Stimulated activated CD4-positive, alpha-beta T cell treated with anti-CD3 and anti-CD28 coated beads, Interleukin-1b, Interleukin-23, amount 100 ng/mL, for 4 hours (primary cell): ENCODE data around the gene SECTM1.
"Not testable (repeated sequence)": the region's sequence is repeated elsewhere in the genome, so short reads cannot be mapped to it uniquely, and the experiment has no call there.

Experiments
- DNase-seq, 2 donors: peaks; one replicate each; pipeline ENCODE4 v3.0.0-alpha.2; 2020; ENCODE audit warnings: low read depth in 2 of 2

Gene SECTM1

DNA sequence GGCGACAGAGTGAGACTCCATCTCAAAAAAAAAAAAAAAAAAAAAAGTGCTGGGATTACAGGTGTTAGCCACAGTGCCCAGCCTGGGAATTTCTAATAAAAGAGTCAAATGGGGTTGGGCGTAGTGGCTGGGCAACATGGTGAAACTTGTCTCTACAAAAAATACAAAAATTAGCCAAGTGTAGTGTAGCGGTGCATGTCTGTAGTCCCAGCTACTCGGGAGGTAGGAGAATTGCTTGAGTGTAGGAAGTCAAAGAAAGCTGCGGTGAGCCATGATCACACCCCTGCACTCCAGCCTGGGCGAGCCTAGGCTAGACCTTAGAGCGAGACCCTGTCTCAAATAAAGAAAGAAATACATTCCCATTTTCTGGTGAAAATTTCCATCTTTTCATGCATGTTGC is 35.6 kb upstream of the SECTM1 start:
- DNase-seq = no peak

DNA sequence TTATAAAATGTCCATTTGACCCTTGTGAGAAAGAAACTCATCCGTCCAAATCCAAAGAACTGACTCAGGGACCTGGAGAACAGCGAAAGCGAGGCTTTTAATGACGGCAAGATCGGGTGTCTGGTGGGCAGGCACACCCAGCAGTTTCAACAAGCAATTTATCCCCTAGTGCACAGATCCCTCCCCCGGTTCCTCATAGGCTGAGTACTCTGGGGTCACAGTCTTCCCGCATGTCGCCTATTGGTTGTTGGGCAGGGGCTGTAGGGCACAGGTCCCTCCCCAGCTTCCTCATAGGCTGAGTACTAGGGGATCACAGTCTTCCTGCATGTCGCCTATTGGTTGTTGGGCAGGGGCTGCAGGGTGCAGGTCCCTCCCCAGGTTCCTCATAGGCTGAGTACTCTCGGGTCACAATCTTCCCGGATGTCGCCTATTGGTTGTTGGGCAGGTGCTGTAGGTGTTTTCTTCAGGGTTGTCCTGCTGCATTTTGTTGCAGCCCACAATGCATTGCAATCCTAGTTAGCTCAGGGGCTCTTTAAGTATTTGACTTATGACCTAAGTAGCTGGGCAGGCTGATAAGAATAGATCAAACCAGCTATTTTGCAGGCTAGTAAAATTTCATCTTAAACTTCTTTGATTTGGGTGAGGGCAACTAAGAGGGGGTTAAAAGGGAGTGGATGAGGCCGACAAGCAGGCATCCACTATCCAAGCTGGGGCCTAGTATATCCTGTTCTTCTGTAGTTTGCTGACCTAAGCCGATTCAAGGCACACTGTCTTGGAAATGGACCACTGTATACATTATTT is 34.4 kb upstream of the SECTM1 start:
- no peak for DNase-seq

DNA sequence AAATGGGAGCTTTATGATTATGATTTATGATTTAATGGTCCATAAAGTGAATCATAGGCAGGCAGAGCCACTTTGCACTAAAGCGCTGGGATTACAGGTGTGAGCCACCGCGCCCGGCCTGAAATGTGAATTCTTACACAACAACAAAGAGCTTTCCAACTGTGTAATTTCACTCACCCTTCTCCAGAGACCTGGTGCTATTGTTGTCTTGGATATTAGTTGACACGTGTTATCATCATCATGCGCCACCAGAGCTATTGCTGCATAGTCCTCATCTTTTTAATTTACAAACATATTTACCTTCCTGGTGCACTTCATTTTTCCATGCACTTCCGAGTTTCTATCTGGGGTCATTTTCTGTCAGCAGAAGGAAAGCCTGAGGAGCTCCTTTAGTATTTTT is 33.2 kb upstream of the SECTM1 start:
- no peak for DNase-seq

DNA sequence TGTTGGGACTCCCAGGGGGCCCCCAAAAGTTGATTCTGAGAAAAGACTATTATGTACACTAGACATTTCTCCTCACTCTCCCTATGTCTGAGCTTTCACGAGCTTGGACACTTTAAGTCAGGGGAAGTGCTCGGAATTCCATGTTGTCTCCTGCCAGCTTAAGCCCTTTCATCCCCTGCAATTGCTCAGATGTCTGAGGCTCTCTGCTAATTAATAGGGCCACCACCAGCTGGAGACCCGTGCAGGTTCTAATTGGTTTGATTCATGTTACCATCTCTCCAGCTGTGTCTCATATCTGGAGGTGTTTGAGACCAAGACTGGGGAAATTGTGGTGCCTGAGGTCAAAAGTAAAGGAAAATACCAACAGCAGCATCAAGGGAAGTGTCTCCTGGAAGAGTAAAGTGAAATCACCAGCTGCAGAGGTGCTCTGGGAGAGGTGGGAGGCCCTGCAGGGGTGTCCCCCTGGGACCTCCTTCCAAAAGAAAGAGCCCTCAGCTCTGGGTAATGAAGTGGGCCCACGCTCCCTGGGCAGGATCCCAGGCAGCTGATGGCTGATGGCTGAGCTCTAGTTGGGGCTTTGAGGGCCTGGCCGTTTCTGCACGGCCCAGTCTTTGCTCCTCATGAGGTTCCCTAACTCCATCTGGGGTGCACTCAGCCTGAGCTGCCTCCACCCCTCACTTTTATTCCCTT is 32.2 kb upstream of the SECTM1 start:
- DNase-seq = no peak

GRCh38 chr17:82361885-82362633 is 28.5 kb upstream of the SECTM1 start:
- no peak for DNase-seq

- not testable (repeated sequence) for DNase-seq
Observed at GRCh38 chr17:82359451-82360074, 26.0 kb upstream of the SECTM1 start.

DNA sequence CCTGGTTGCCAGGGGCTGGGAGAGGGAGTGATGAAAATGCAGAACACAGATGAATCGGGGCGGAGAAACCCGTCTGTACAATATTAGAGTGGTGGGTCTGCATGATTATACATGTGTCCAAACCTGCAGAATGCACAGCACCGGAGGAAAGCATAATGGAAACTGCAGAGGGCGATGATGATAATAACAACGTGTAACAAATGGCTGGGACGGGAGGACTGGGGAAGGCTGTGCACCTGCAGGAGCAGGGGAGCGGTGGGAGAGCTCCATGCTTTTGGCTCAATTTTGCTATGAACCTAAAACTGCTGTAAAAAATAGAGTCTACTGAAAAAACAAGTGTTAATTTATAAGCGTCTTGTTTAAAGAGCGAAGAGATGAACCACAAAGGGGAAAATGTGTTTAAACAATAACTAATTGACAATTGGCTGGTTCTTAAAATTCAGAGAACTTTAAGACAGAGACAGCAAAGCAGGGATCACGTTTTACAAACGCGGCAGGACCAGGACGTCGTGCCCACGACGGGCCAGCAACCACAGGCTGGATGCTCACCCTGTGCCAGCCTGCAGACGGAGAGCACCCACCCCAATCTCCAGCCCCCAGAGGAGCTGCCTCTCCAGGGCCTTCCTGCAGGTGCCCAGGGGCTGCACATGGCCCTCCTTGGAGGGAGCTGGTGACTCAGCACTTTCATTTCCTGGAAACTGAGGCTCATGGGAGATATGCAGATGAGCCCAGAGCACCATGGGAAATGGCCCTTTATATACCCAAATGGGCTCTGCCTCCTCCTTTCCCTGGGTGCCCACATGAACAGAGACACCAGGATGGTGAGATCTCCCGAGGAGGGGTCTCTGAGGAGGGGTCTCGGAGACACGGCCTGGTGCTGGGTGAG is 25.1 kb upstream of the SECTM1 start, which contains the start of gene TEX19:
TSS of gene TEX19 (plus strand) at position 783 of the 886 bp plus-strand sequence. CDS start 2,904 bp downstream, outside the sequence.
- no peak for DNase-seq

DNA sequence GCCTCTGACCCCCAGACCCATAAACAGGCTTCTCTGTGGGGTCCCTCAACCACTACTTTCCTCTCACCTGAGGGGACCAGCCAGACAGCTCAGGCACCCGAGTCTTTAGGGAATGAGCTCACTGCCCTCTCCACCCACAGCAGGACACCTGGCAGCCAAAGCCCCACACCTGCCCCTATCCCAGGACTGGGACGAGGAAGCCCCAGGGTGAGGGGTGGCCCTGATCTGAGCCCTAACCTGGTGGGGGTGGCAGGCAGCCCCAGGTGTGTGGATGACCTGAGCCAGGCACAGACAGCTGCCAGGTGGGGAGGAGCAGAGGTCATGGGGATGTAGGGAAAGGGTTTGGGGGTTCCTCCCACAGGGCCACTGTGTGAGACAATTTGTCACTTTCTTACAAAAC is 23.8 kb upstream of the SECTM1 start:
- DNase-seq = no peak

GRCh38 chr17:82356845-82357355 is 23.3 kb upstream of the SECTM1 start:
- no peak for DNase-seq

DNA sequence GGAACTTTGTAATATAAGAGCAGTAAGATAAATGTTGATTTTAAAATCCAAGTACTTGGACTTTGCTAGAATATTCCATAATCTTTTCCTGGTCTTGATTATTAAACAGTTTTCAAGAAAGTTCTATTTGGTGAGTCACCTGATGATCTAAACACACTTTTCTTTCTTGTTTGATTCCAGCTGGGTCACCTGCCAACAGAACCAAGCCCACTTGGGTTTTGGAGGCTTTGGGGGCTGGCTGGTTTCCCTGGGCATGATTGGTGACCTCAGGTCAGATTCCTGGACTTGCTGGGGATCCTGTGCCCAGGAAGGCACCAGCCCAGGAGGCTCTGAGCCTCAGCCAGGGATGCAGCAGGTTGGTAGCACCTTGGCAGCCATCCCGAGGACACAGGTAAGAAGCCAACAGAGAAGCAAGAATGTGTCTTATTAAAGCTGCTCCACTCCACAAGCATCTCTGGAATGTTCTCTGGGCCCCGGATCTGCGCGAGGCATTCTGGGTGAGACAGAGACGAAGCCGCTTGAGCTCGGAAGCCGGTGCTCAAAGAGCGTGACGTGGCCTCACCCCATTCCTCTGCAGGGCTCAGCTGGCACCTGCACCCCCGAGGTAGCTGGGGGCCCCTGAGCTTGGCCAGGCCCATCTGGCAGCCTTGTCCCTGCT is 22.3 kb upstream of the SECTM1 start:
- DNase-seq = no peak

- DNase-seq = no peak
Observed at GRCh38 chr17:82354804-82355308, 21.3 kb upstream of the SECTM1 start.

DNA sequence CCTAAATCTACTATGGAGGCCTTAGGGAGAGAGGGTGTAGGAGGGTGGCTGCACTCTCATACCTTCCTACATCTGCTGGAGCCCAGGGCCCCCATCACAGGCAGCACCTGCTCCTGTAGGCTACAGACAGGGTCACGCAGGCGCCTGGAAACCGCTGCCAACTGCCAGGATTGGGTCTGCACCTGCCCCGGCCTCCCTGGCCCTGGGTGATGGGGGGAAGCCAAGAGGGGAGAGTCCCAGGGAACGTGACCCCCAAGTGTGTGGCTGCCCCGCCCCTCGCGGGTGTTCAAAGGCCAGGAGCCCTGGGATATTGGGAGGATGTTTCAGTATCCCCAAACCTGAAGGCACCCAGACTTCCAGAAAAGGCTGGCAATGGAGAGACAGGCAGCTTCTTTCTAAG is 19.9 kb upstream of the SECTM1 start:
- DNase-seq = no peak

DNA sequence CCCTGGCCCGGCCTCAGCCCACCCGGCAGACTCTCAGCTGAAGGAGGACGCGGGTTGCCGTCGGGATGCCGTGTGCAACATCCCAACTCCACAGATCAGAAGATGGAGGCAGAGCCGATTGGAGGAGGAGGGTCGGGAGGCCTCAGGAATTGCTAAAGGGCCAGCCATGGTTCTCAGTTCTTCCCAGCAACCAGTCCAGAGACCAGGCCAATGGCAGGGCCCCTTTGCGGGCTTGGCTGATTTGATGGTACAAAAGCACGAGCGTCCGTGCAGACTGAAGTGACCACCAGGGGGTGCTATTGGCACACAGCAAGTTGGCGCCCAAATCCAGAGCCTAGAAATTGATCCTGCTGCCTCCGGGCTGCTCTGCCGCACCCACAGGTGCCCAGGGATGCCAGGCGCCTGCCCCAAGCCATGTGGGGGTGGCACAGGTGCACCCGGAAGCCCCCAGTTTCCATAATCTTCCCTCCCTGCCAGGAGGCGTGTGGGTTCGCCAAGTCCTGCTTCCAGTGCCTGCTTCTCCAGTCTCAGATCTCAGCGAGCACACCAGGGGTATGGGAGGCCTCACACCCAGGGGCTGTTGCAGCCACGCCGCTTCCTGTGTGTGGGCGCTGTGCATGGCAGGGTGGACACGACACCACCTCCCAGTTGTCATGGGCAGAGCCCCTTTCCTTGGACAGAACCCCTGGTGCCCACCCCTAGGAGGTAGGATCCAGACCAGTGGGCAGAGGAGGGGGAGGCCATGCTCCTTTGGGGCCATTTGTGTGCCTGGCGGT is 18.3 kb upstream of the SECTM1 start:
- peak; percentile 65 to 86 for DNase-seq

DNA sequence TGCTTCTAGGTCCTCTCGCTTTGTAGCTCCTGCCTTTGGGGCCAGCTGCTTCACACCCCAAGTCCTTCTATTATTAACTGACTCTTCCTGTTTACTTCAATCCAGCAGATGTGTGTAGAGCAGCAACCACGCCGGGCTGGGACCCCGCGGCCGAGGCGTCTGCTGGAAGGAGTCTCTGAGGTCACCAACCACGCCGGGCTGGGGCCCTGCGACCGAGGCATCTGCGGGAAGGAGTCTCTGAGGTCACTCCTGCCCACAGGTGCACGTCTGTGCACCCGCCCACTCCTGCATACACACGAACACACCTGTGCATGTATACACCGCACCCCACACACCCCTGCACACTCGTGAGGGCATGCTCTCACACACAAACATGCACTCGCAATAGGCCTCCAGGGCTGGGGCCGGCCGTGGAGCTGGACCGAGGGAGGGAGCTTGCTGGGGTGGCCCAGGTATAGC is 17.7 kb upstream of the SECTM1 start:
- DNase-seq = no peak

DNA sequence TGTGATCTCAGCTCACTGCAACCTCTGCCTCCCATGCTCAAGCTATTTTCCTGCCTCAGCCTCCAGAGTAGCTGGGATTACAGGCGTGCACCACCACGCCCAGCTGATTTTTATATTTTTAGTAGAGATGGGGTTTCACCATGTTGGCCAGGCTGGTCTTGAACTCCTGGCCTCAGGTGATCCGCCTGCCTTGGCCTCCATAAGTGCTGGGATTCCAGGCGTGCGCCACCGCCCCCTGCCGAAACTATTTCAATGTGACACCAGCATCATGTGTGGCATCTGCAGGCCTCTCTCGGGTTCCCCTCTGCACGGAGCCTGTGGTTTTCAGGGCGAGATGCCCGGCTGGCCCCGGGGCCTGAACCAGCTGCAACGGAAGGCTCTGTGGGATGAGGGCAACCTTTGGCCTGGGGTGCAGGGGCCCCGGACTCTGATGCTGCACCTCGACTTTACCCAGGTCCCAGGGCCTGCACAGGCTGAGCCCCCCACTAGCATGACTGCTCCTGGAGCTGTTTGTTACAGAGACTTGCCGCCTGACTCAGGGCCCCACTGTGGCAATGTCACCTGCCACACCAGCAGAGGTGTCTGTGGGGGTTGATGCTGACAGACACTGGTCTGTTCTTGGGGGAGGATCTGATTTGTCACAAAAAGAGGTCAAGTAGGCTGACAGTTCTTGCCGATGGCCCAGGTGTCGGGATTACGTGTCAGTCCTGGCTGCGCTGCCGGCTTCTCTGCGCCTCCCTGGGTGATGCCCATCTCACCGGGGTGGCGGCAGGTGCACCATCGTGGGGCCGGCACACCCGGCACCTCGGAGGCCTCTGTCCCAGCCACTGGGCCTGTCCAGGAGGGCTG is 16.8 kb upstream of the SECTM1 start:
- DNase-seq = peak; percentile 21 to 31

- DNase-seq = no peak
Observed at GRCh38 chr17:82349287-82349701, 15.7 kb upstream of the SECTM1 start.

DNA sequence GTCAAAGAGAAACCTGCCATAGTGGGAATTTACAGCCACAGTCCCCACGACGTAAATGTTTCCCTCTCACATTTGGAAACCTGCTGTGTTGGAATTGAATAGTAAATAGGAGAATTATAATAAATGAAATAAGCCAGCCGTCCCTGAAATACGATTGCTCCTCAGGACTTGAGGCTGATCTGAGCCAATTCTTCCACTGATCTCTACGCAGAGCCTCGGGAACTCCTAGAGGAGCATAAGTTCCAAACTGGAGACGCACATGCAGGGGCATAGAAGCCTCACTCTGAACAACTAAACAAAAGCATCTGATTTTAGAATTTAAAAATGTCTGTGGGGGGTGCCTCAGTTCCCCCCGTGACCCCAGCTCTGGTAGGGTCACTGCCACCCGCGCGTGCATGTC is 15.3 kb upstream of the SECTM1 start:
- no peak for DNase-seq

DNA sequence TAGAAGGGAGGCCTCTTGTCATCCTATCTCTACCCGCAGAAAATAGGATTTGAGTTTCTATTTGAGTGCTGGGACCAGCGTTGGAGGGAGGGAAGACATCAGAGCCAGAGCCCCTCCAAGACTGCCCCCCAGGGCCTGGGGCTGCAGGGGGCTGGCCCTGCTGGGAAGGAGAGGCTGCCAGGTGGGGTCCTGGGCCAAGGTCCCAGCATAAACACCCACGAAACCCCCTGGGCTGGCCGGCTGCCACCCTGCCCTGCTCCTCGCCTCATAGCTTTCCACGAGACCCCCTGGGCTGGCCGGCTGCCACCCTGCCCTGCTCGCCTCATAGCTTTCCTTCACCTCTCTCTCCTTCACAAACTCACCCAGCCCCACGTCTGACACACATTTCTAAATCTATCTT is 14.9 kb upstream of the SECTM1 start:
- DNase-seq = no peak
